GM12878 (cell line): ENCODE measurements around the gene RABL2B. TPM values are rescaled to one million over a fixed set of nuclear protein-coding genes. Genes with fewer than 3 reads are reported as not detected.
A peak's percentile ranks its signal among the peaks of the same experiment; 100 is the strongest.
"Not testable (repeated sequence)": the region's sequence is repeated elsewhere in the genome, so short reads cannot be mapped to it uniquely, and the experiment has no call there.

Experiments
- ATAC-seq: fragments of 200-7000 bp; cut with Tn5 transposase; 3 replicates; pipeline ENCODE4 v1.9.1; 2020; ENCODE audit warnings: mild to moderate bottlenecking, moderate library complexity
- BruUV-seq: library from RNA; stranded (reverse); fragments of 400-500 nt; replicated peaks from 2 replicates; lab custom pipeline; 2021; lab: Mats Ljungman, UMichigan
- CTCF ChIA-PET: fragments of 300-600 bp; sonication (Branson Sonifier 250); formaldehyde crosslinking; extraction: SDS; loops from one replicate; lab custom pipeline; 2021; ENCODE audit warnings: inconsistent platforms; lab: Yijun Ruan, JAX
- POLR2A ChIA-PET: fragments of 350-600 bp; formaldehyde crosslinking; extraction: SDS; loops from one replicate; lab custom pipeline; 2021; ENCODE audit warnings: inconsistent platforms; lab: Charles Lee
- RAD21 ChIA-PET: fragments of 300-600 bp; sonication (Branson Sonifier 250); formaldehyde crosslinking; loops from one replicate; lab custom pipeline; 2023; ENCODE audit warnings: antibody characterized with exemption; ENCODE audit not compliant: unreplicated experiment; lab: Charles Lee
- SMC1A ChIA-PET: fragments of 300-600 bp; sonication (Branson Sonifier 250); formaldehyde crosslinking; loops from one replicate; lab custom pipeline; 2023; ENCODE audit not compliant: unreplicated experiment, uncharacterized antibody; lab: Charles Lee
- DNase-seq: peaks from one replicate; pipeline ENCODE4 v3.0.0-alpha.2; 2011; ENCODE audit warnings: low read depth, low spot score
- FAIRE-seq: peaks from 3 replicates; lab custom pipeline; 2011; peaks lifted over from hg19 to GRCh38; lab: Jason Lieb, UNC
- H2AFZ ChIP-seq: 2 replicates; pipeline ENCODE4 v1.6.0; 2011; ENCODE audit warnings: low read depth, low read length, control low read depth; ENCODE audit not compliant: control insufficient read depth
- H3K27ac ChIP-seq: 2 replicates; pipeline ENCODE4 v1.5.1; 2011; ENCODE audit warnings: control low read depth; ENCODE audit not compliant: control insufficient read depth, insufficient read depth
- H3K27me3 ChIP-seq, 2 experiments: replicated peaks in 1 of 2; 2 replicates each; pipeline versions ENCODE4 v1.6.0 to v1.6.1; 2011; ENCODE audit warnings: low read length in 1 of 2; ENCODE audit not compliant: control insufficient read depth in 2 of 2, insufficient read depth in 2 of 2
- H3K36me3 ChIP-seq, 2 experiments: 2 replicates each; pipeline ENCODE4 v1.5.1; 2011; ENCODE audit warnings: low read length in 1 of 2; ENCODE audit not compliant: control insufficient read depth in 2 of 2, insufficient read depth in 2 of 2
- H3K4me1 ChIP-seq: 2 replicates; pipeline ENCODE4 v1.6.1; 2011; ENCODE audit warnings: mild to moderate bottlenecking, low read length, moderate library complexity, mixed read lengths; ENCODE audit not compliant: control insufficient read depth, insufficient read depth
- H3K4me2 ChIP-seq: 2 replicates; pipeline ENCODE4 v1.6.0; 2011; ENCODE audit warnings: control low read depth; ENCODE audit not compliant: control insufficient read depth, insufficient read depth
- H3K4me3 ChIP-seq: fragments of 200-600 bp; sonication (generic); 2 replicates; pipeline ENCODE4 v1.5.1; 2016
- H3K79me2 ChIP-seq: 2 replicates; pipeline ENCODE4 v1.6.0; 2011; ENCODE audit warnings: low read length; ENCODE audit not compliant: control insufficient read depth, insufficient read depth
- H3K9ac ChIP-seq: 2 replicates; pipeline ENCODE4 v1.8.0; 2011; ENCODE audit warnings: low read length, control low read depth, mixed read lengths; ENCODE audit not compliant: control insufficient read depth, insufficient read depth
- H3K9me3 ChIP-seq: replicated peaks from 3 replicates; pipeline ENCODE4 v1.5.1; 2011; ENCODE audit warnings: mild to moderate bottlenecking, low read length; ENCODE audit not compliant: control insufficient read depth, insufficient read depth
- H4K20me1 ChIP-seq: 2 replicates; pipeline ENCODE4 v1.6.0; 2011; ENCODE audit not compliant: control insufficient read depth, insufficient read depth
- WGBS: methylation state at CpG from one replicate; pipeline ENCODE4 v1.1.6; 2016; ENCODE audit warnings: low lambda C conversion rate; ENCODE audit not compliant: insufficient replicate concordance, insufficient coverage; ENCODE audit errors: missing lambda C conversion rate; 5-methylcytosine and 5-hydroxymethylcytosine counted together
- in situ Hi-C: fragments of 300-500 bp; cut with MboI; formaldehyde crosslinking; loops from 9 replicates; pipeline ENCODE4 v1.14.3; 2018; ENCODE audit warnings: mixed read lengths
- intact Hi-C: fragments of 100-400 bp; cut with micrococcal nuclease; formaldehyde crosslinking; loops from one replicate; pipeline ENCODE4 v1.14.2; 2022; ENCODE audit not compliant: unreplicated experiment
- polyA plus RNA-seq, 11 experiments: library from polyadenylated mRNA; depleted of rRNA in 4 of 11; unstranded in 6 of 11; stranded (reverse) in 5 of 11; fragments of >200 nt; fragmentation: Nextera tagmentation in 4 of 11; fragmentation: Illumina TruSeq in 1 of 11; extraction: Ambion mirVana in 4 of 11; extraction: Trizol in 1 of 11; gene quantifications; 1 replicate in 1 of 11; 2 replicates in 10 of 11; pipeline versions ENCODE4 v1.2.1 to v1.2.3, GENCODE V29; 2011 to 2016; ENCODE audit warnings: inconsistent platforms in 2 of 11, missing spikeins in 2 of 11, low read depth in 1 of 11
- total RNA-seq, 4 experiments: library from RNA; depleted of rRNA in 3 of 4; stranded (reverse); fragments of >200 nt in 3 of 4; fragmentation: Illumina TruSeq in 1 of 4; extraction: Trizol in 1 of 4; gene quantifications; 2 replicates each; pipeline versions ENCODE4 v1.2.1 to v1.2.3, GENCODE V29; 2013 to 2021
- TF ChIP-seq, protein P1 (sequence below), 3 experiments: IDR thresholded peaks in 2 of 3; conservative IDR thresholded peaks in 1 of 3; 2 replicates each; pipeline ENCODE4 v1.5.1; 2011; ENCODE audit warnings: low read depth in 3 of 3, low read length in 3 of 3, mild to moderate bottlenecking in 3 of 3, control low read depth in 2 of 3, moderate library complexity in 2 of 3, inconsistent platforms in 1 of 3, mixed read lengths in 1 of 3; ENCODE audit not compliant: control insufficient read depth in 2 of 3, insufficient read depth in 1 of 3; ENCODE audit errors: extremely low read depth in 1 of 3

RABL2B gene
- total and polyA plus RNA-seq, 10 of the 15 experiments (the other 5 are each of a cell fraction or from before 2014, with no cell fraction given) = 3.1 to 27.4 (median 14.4) TPM

DNA sequence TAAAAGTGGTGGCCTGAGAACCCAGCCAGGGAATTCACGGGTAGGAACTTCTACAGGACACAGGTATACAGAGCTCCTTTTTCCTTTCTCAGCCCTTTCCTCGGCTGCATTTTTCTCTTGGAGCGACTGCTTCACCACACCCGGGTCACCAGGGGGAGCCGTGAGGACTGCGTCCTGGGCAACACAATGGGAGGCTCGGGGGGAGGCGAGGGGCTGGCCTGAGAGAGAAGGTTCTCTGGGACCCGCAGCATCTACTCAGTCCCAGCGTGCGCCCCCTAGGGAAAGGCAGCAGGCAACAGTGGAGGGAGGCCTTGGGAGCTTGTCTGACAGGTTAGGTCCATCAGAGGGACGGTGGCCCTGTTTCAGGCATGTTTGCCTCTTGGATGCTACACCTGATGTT lies 8.3 kb downstream of the RABL2B start:
- in situ Hi-C loops, FAIRE-seq, H3K36me3 ChIP-seq, H3K4me3 ChIP-seq, H4K20me1 ChIP-seq, H3K4me1 ChIP-seq, H3K9me3 ChIP-seq, SMC1A ChIA-PET, H2AFZ ChIP-seq, intact Hi-C loops, H3K27ac ChIP-seq, RAD21 ChIA-PET, POLR2A ChIA-PET, H3K4me2 ChIP-seq, H3K79me2 ChIP-seq, H3K9ac ChIP-seq, H3K27me3 ChIP-seq, DNase-seq, BruUV-seq: not testable (repeated sequence)
- TF ChIP-seq, protein P1, sequence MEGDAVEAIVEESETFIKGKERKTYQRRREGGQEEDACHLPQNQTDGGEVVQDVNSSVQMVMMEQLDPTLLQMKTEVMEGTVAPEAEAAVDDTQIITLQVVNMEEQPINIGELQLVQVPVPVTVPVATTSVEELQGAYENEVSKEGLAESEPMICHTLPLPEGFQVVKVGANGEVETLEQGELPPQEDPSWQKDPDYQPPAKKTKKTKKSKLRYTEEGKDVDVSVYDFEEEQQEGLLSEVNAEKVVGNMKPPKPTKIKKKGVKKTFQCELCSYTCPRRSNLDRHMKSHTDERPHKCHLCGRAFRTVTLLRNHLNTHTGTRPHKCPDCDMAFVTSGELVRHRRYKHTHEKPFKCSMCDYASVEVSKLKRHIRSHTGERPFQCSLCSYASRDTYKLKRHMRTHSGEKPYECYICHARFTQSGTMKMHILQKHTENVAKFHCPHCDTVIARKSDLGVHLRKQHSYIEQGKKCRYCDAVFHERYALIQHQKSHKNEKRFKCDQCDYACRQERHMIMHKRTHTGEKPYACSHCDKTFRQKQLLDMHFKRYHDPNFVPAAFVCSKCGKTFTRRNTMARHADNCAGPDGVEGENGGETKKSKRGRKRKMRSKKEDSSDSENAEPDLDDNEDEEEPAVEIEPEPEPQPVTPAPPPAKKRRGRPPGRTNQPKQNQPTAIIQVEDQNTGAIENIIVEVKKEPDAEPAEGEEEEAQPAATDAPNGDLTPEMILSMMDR (IDR thresholded peaks at IDR 0.05 in 2 of 3, conservative IDR thresholded peaks at IDR 0.05 in 1 of 3; ENCODE audit: control insufficient read depth in 2 of 3, extremely low read depth in 1 of 3, insufficient read depth in 1 of 3, low read depth in 3 of 3, low read length in 3 of 3) = peak in 2 of 3 experiments; percentile 16 to 37; a peak in 2 of 6 replicates
- WGBS = 15% methylated on average over 12 of the region's 12 CpGs
- peak; percentile 79 for ATAC-seq
- CTCF ChIA-PET = interaction anchor here (0.6 to 1.0 kb wide), 2 partner anchors 16 to 419 kb away, joined by 3 read pairs; no protein-coding TSS in a partner anchor

DNA sequence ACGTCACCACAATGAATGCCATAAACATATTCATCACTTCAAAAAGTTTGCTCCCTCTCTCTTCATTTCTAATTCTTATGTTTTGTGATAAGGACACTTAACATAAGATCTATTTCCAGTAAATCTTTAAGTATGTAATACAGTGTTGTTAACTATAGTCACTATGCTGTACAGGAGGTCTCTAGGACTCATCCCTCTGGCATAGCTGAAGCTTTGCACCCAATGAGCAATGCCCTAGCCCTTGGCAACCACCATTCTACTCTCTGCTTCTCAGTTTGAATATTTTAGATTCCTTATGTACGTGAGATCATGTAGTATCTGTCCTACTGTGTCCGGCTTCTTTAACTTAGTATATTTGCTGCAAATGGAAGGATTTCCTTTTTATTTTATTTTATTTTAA lies 19.1 kb downstream of the RABL2B start:
- H3K9me3 ChIP-seq, H3K4me1 ChIP-seq, H3K4me3 ChIP-seq, H2AFZ ChIP-seq, intact Hi-C loops, SMC1A ChIA-PET, POLR2A ChIA-PET, in situ Hi-C loops, FAIRE-seq, H3K27me3 ChIP-seq, H3K79me2 ChIP-seq, RAD21 ChIA-PET, DNase-seq, H3K36me3 ChIP-seq, H3K4me2 ChIP-seq, ATAC-seq, BruUV-seq, H3K27ac ChIP-seq, CTCF ChIA-PET, H4K20me1 ChIP-seq, H3K9ac ChIP-seq: not testable (repeated sequence)
- 44% methylated on average over 3 of the region's 3 CpGs for WGBS

DNA sequence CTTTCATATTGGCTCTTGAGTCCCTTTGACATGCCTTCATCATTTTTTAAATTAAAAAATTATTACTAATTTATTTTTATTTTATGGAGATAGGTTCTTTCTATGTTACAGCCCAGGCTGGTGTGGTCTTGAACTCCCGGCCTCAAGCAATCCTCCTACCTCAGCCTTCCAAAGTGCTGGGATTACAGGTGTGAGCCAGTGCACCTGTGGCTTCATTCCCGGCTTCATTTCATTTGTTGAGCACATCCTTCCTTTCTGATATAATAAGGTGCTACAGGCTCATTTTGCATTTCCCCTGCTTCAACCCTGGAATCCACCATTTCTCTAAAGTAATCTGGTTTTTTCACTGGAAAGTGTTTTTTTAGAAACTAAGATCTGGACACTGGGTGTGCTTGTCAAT lies 21.6 kb downstream of the RABL2B start:
- CTCF ChIA-PET, H3K9me3 ChIP-seq, SMC1A ChIA-PET, H3K4me3 ChIP-seq, ATAC-seq, FAIRE-seq, RAD21 ChIA-PET, H3K27ac ChIP-seq, H3K79me2 ChIP-seq, intact Hi-C loops, H3K27me3 ChIP-seq, H3K36me3 ChIP-seq, H2AFZ ChIP-seq, H4K20me1 ChIP-seq, in situ Hi-C loops, H3K9ac ChIP-seq, H3K4me1 ChIP-seq, POLR2A ChIA-PET, H3K4me2 ChIP-seq, DNase-seq, BruUV-seq: not testable (repeated sequence)
- WGBS = 13% methylated on average over 2 of the region's 2 CpGs
